ENCODE data around the gene TMEM184C.

DNA sequence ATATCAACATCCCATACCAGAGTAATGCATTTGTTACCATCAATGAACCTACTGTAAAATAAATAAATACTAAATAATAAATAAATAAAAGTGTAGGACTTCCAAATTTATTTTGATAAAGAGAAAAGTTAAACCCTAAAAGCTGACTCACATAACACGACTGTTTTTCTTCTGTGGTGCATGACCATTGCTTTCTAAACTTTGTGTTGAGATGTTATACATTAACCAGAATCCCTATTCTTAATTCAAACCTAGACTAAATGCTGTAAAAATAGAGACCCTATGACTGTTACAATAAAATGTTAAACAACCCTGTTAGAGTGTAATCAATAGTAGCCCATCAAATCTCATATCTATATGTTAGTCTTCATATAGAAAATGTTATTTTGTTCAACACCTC, 87.6 kb downstream of the TMEM184C start:
- TF ChIP-seq, protein P1, sequence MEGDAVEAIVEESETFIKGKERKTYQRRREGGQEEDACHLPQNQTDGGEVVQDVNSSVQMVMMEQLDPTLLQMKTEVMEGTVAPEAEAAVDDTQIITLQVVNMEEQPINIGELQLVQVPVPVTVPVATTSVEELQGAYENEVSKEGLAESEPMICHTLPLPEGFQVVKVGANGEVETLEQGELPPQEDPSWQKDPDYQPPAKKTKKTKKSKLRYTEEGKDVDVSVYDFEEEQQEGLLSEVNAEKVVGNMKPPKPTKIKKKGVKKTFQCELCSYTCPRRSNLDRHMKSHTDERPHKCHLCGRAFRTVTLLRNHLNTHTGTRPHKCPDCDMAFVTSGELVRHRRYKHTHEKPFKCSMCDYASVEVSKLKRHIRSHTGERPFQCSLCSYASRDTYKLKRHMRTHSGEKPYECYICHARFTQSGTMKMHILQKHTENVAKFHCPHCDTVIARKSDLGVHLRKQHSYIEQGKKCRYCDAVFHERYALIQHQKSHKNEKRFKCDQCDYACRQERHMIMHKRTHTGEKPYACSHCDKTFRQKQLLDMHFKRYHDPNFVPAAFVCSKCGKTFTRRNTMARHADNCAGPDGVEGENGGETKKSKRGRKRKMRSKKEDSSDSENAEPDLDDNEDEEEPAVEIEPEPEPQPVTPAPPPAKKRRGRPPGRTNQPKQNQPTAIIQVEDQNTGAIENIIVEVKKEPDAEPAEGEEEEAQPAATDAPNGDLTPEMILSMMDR (IDR thresholded peaks at IDR 0.05): no peak
- TF ChIP-seq POLR2A (IDR thresholded peaks at IDR 0.05): no peak
